ENCODE results near the gene ATXN1.
"Not testable (repeated sequence)": the region's sequence is repeated elsewhere in the genome, so short reads cannot be mapped to it uniquely, and the experiment has no call there.

Gene ATXN1

DNA sequence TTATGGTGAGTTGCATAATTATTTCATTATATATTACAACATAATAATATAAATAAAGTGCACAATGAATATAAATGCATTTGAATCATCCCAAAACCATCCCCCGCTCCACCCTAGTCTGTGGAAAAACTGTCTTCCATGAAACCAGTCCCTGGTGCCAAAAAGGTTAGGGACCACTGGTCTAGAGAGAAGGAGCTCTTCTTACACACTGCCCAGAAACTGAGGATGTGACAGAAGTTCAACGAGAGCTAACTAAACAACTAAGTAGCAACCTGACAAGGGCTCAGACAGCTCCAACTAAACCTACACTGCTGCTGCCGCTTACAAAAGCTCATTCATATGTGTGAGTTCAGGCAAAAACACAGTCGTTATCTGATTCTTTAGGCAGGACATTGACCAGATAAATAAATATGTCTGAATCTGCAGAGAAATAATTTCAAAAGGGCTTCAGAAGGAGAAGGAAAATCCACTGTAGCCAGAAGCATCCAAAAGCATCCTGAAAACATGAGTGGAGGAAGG lies 125.9 kb downstream of the ATXN1 start:
- no peak for DNase-seq

- DNase-seq = no peak
Measured at GRCh38 chr6:16634855-16635254, 126.4 kb downstream of the ATXN1 start.

DNA sequence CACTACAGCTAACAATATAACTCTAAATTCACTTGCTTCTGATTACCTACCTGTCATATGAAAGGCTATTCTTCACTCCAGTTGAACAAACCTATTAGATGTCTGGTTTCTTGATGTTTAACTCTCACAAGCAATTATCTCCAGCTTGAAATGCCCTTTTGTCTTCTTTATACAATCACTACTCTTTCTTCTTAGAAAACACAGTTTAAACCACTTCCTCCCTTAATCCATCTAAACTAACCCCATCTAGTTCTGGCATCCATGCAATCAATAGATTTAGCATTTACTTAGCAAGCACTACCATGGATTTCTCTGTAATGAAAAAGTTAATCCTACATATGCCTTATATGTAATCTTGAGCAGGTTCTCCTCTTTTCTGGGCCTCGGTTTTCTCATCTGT lies 127.3 kb downstream of the ATXN1 start:
- DNase-seq = no peak

DNA sequence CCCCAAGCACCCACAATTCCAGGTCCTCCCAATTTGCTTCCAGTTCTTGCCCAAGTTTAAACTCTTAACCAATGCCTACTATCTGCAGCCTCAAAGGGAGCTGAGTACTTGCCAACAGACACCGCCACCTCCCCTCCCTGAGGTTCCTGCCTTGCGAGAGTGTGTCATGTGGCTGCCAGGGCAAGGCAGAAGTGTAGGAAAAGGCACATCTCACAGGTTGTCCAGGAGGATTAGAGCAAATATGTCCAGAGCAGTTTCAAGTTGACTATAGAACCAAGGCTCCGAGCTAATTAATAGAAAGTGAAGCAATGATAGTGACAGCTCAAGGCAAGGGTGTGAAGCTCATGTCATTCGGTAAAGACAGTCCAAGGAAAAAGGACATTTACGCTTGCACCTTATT lies 127.8 kb downstream of the ATXN1 start:
- DNase-seq = no peak

DNA sequence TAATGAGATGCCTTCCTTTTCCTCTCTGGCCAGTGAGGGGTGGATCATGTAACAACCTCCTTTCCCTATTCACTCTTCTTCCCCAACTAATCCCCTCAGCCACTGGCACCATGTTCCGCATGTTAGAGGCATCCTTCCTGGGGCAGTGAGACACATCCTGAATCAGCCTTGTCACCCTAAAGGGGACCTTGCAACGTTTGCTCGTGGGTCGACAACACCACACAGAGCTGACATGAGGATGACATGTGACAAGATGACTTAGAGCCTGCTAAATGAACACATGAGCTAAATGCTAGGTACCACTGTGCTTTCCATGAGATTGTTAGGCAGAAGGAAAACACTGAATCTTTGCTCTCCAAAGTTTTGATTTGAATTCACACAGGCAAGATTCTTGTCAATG lies 129.2 kb downstream of the ATXN1 start:
- no peak for DNase-seq

DNA sequence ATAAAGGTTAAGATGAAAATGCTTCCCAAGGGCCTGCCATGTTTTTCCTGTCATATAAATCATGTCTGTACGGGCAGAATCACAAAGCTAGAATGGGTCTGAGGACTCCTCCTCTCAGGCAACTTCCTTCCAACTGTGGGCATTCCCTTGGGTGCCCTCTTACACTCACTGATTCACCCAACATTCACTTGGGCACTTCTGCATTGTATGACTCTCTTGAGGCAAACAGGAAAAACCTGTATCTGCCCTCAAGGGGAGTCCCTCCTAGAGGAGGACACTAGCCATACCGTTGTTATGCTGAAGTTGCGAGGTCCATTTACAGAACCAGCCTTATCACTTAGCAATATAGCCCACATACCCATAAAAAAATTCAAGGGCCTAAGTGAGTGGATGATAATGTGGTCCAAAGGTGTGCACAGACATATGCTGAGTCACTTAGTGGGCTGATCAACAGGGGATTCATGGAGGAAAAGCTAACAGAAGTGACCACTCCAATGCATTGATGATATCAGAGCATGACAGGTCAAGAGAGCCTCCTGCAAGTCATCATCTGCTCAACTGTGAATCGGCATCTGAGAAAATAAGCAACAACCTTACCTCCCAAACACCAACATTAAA lies 131.1 kb downstream of the ATXN1 start:
- no peak for DNase-seq

DNA sequence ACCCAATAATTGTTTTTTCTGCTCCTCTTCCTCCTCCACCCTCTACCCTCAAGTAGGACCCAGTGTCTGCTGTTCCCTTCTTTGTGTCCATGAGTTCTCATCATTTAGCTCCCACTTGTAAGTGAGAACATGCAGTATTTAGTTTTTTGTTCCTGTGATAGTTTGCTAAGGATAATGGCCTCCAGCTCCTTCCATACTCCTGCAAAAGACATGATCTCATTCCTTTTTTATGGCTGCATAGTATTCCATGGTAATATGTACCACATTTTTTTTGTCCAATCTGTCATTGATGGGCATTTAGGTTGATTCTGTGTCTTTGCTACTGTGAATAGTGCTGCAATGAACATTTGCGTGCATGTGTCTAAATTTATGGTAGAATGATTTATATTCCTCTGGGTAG lies 132.7 kb downstream of the ATXN1 start:
- not testable (repeated sequence) for DNase-seq

GRCh38 chr6:16626650-16627049 lies 134.6 kb downstream of the ATXN1 start:
- DNase-seq = no peak

DNA sequence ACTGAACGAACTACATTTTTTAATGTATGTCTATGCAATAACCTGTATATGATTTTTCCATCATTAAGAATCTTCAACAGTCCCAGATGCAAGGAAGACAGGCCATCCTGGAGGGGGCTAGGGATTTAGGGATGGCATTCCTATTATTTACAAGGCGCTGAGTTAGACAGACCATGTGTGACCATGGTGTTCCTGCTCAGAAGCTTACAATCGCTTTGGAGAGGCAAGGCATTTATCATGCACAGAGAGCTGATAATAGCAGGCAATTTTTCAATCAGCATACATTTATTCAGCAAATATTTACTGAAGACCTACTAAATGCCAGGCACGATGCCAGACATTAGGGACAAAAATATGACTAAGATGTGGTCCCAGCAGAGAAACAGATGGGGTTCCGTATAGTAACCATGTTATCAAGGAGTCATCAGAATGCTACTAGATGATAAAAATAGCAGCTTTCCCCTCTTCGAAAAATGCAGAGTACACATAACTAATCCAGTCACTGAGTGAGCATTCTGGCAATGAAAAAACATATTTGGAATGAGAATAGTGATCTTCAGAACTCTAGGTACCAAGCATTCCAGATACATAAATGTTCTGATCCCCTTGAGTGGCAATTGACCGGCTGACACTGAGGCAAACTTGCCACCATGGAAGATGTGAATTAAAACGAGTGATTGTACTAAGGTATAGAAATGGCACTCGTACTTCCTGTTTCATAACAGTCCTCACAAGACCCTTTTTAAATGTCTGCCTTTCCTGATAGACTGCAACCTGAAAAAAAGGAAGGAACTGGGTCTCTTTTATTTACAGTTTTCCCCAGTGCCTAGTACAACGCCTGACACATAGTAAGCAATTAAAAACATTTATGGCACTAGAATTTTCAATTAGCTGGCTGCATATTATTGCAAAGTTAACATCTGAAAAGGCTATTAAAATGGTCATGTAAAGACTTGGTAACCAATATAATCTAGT lies 135.7 kb downstream of the ATXN1 start:
- DNase-seq = no peak

DNA sequence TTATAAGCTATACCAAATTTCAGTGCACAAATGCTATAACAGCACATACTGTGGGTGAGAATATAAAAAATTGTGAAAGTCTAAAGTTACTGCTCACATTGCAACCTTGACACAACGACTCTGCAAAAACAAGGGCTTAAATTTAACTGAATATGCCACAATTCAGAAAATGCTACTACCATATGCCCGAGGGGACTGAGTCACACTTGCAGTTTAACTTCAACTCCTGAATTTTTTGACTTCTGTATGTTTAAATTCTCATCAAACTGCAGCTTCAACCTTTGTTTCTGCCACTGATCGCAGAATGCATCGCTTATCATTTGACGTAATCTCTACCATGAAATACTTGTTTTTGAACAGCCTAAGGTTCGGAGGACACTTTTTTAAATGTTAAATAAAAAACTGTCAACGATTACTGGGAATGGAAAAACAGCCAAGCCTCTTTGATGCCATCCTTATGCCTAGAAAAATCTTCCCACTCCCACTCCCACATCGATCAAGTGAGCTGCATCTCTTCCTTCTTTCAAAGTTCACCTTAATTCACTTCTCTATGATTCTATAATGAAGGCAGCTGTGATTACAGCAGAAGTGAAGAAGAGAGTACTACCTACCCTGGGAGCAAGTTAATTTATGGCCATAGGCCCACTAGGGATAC lies 136.5 kb downstream of the ATXN1 start:
- DNase-seq = no peak

- DNase-seq = no peak
Measured at GRCh38 chr6:16623731-16624130, 137.5 kb downstream of the ATXN1 start.

DNA sequence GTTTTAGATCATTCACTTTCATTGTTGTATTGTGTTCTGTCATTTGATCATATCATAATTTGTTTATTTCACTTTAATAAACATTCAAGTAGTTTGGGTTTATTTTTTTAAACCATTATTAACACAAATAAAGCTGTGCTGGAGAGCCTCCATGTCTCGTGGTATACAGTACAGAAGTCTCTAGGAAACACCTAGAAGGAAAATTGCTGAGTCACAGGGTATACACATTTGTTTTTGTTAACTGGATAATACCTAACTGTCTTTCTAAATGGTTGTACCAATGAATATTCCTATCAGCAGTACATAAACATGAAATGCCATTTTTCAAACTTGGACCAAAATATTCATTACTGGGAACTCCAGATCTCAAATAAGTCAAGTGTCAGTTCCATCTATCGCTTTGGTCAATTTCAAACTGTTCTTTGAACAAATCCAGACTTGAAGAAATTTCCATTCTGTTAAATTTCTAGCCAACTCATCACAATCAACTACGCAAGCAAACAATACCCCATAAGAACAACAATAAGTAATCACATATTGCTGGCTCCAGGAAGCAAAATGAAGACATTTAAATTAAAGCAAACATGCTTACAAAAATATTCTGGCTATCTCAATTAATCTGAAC lies 138.1 kb downstream of the ATXN1 start:
- no peak for DNase-seq

DNA sequence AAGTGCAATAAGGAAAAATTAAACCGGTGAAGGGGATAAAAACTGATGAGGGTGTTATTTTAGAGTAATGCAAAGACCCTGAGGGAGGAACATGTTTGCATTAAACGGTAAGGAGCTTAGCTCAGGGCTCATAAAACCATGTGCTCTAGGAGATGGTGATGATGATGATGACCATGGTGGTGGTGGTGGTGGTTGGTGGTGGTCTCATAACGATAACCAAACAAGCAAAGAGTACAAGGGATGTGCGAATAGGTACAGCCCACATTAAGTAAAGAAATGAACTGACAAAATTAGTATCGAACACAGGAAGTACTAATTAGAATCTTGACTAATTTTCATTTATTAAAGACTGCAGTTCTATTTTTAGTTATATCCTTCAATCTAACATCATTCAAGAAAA lies 139.1 kb downstream of the ATXN1 start:
- DNase-seq = no peak

DNA sequence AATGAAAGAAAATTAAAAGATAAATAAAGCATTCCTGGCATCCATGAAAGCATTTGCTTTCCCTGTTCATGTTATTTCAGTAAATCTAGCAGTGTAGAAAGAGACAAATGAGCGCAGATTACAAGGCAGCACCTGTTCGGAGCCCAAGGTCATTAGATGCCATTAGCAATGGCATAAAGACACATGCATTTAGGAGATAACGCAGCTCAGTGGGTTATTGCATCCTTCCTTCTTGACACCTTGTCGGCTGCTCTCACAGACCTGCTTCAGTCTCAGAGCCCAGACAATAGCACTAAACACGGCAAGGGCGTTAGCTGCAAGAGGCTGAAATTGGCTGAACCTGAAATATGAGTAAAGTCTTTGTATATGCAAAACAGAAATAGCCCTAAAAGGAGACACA lies 140.3 kb downstream of the ATXN1 start:
- DNase-seq = no peak

GRCh38 chr6:16619777-16620176 lies 141.5 kb downstream of the ATXN1 start:
- no peak for DNase-seq

DNA sequence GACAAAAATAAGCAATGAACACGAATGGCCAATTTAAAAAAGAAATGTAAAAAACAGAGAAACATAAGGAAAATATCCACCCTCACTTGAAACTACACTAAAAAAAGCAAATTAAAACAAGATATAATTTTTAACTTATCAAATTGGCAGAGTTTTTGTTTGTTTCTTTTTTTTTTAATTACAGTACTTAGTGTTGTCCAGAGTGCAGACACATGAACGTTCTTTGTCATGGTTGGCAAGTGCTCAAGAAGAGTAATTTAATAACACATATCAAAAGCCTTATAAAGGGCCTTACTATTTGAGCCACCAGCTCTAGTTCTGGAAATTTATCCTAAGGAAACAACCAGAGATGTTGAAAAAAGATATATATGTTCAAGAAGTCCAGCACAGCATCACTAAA lies 142.3 kb downstream of the ATXN1 start:
- DNase-seq = no peak

DNA sequence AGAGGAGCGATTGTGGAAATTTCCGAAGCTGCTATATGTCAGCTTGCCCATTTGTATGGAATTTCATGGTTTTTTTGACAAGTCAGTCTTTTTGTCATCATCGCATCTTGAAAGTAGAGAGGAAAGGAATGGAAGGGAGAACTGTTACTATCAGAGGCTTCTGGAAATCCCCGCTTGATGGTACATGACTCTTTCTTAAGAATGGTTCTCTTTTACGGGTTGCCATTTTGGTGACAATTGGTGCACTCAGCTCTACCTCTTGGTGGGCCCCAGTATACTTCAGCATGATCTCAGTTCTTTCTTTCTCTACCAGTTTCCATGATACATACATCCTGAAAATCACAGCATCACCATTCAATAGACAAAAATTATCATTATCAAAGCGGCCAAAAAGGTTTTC lies 146.0 kb downstream of the ATXN1 start:
- DNase-seq = not testable (repeated sequence)

- not testable (repeated sequence) for DNase-seq
Measured at GRCh38 chr6:16614143-16614542, 147.1 kb downstream of the ATXN1 start.

GRCh38 chr6:16613504-16613903 lies 147.8 kb downstream of the ATXN1 start:
- not testable (repeated sequence) for DNase-seq

DNA sequence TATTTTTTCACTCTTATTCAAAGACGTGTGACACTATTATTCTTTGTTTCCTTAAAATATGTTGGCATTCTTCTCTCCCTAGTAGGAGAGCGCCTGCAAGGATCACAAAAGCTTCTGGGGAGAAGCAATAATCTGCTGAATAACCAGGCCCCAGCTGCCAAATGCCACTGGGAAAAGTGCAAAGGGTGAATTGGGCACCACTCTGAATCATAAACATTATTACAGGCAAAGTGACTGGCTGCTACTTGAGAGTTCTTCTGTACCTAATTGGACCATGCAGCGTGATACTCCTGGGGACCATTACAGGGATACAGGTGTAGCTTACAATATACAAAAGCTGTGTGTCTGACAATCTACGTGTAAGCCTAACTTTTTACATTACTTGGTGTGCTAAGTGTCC lies 152.8 kb downstream of the ATXN1 start:
- no peak for DNase-seq

DNA sequence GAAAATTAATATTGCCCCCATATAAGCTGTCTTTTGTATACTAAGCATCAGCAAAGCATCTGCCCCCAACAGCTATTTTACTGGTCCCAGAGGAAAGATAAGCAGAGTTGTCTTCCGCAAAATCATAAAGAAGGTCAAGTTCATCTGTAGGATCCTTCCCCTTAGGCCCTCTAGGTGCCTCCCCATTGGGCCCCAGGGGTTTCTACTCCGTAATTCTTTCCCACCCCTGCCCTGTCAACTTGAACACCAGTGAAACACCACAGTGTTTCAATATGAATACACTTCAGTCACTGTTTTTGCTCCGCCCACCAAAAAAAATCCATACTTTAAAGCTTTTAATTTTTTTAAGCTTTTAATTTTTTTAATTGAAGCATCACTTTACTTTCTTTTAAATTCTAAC lies 159.2 kb downstream of the ATXN1 start:
- DNase-seq = no peak

- no peak for DNase-seq
Measured at GRCh38 chr6:16600701-16601100, 160.6 kb downstream of the ATXN1 start.

- no peak for DNase-seq
Measured at GRCh38 chr6:16600026-16600425, 161.2 kb downstream of the ATXN1 start.

Measured in DMS79 treated with DMSO at 0.1 percent for 48 hours (cell line).